Memory B cell (primary cell): ENCODE measurements around the gene BICC1.

Experiments used
- ATAC-seq: fragments of 150-1000 bp; cut with Tn5 transposase; 2 replicates; pipeline ENCODE4 v1.10.0; 2021; ENCODE audit warnings: low read depth, mild to moderate bottlenecking, moderate library complexity
- DNase-seq, 2 donors: peaks; one replicate each; pipeline ENCODE4 v3.0.0; 2022; ENCODE audit warnings: low spot score in 2 of 2
- H3K27ac Mint-ChIP-seq: one replicate; pipeline ENCODE4 v1.8.0; 2022; ENCODE audit warnings: mild to moderate bottlenecking, moderate library complexity, mixed read lengths
- H3K27me3 Mint-ChIP-seq: one replicate; pipeline ENCODE4 v1.8.0; 2022; ENCODE audit warnings: mixed read lengths
- H3K36me3 Mint-ChIP-seq: one replicate; pipeline ENCODE4 v1.8.0; 2022; ENCODE audit warnings: mild to moderate bottlenecking, mixed read lengths
- H3K4me1 Mint-ChIP-seq: one replicate; pipeline ENCODE4 v1.8.0; 2022; ENCODE audit warnings: mixed read lengths
- H3K4me3 Mint-ChIP-seq: one replicate; pipeline ENCODE4 v1.8.0; 2022; ENCODE audit warnings: mild to moderate bottlenecking, moderate library complexity, mixed read lengths
- H3K9me3 Mint-ChIP-seq: one replicate; pipeline ENCODE4 v1.8.0; 2022; ENCODE audit warnings: mixed read lengths

BICC1 gene

DNA sequence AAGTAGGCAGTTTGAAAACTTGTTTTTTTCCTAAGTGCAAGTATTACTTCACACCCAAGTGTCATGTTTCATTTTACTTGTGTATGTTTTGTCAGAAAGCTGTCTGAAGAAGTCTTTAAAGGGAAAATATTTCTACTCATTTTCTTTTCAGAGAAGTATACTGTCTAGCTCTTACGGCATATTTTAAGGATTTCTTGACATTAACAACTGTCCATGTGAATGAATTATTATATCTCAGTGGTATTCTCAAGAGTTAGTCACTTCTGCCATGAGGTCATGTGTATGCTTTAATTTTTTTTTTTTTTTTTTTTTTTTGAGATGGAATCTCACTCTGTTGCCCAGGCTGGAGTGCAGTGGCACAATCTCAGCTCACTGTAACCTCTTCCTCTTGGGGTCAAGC, 229.5 kb downstream of the BICC1 start:
- H3K27me3 Mint-ChIP-seq = no peaks in the 10 kb centered on the region
- H3K36me3 Mint-ChIP-seq = no peaks in the 10 kb centered on the region

DNA sequence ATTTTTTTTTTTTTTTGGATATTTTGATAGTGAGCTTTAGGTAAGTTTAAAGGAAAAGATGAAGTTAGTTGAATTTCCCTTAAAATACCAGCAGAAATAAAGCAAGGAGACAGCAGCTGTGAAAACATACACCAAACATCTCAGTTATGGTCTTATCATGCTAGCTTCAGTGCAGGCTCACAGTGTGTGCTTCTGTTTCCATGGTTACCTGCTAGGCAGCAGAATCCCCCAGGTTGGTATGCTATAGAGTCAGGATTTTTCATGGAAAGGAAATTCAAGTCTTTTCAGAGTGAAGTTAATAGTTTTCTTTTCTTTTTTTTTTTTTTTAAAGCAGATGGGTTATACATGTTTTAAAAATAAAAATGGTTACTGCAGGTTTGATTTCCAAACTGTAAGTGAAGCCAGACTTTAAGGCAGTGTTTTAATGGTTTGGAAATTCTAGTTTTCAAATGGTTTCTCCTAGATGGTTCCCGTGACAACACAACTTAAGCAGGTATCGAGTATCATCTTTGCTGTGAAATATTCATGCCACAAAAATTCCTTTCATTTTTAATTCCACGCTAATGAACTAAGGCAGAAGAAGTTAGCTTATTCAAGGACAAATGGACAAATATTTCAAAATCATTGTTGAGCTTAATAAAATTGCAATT, 230.9 kb downstream of the BICC1 start:
- H3K4me3 Mint-ChIP-seq = no peak overlapping the region
- H3K27ac Mint-ChIP-seq = no peak overlapping the region
- H3K4me1 Mint-ChIP-seq = no peaks in the 10 kb centered on the region
- H3K27me3 Mint-ChIP-seq = no peaks in the 10 kb centered on the region
- no peak for DNase-seq
- H3K36me3 Mint-ChIP-seq = no peaks in the 10 kb centered on the region
- no peaks in the 10 kb centered on the region for H3K9me3 Mint-ChIP-seq
- no peak for ATAC-seq

More for the DNA sequence above, 229.5 kb downstream of the BICC1 start:
- Mint-ChIP-seq H3K27ac (no peak overlapping the region), H3K9me3 (no peaks in the 10 kb centered on the region), H3K4me1 (no peaks in the 10 kb centered on the region), H3K4me3 (no peak overlapping the region)
- no peak for ATAC-seq
- no peak for DNase-seq

DNA sequence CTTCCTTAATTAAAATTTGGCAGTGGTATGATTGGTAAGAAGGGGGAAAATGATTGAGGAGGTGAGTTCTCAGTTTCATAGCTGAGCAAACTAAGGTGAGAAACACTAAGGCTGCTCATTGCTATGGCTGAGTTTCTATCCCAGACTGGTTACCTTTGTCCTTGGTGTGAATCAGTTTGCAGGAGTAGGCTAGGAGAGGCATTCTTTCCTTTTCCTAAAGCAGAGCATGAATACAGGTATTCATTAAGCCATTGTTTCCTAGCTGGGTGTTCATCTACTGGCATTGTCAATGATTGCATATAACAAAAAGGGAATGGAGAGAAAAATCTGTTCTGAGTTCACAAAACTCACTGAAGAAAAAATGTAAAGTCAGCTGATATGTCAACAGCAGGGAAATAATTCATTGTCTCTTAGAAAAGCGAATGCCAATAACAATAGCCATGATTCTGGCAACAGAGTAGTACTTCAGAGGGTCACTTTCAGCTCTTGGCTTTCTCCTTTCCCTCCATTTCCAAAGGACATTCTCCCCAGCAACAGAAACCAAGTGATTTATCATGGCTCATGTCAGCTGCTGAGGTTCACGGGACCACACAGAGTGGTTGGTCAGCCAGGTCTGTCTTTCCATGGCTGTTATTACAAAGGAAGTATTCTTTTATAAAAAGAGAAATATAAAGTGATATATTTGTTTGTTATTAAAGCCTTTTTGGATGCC, 234.0 kb downstream of the BICC1 start:
- DNase-seq (no peak), ATAC-seq (no peak)
- H3K27me3 Mint-ChIP-seq = no peaks in the 10 kb centered on the region
- no peaks in the 10 kb centered on the region for H3K9me3 Mint-ChIP-seq
- H3K4me1 Mint-ChIP-seq = no peaks in the 10 kb centered on the region
- H3K27ac Mint-ChIP-seq = no peak overlapping the region
- no peaks in the 10 kb centered on the region for H3K36me3 Mint-ChIP-seq
- H3K4me3 Mint-ChIP-seq = no peak overlapping the region

DNA sequence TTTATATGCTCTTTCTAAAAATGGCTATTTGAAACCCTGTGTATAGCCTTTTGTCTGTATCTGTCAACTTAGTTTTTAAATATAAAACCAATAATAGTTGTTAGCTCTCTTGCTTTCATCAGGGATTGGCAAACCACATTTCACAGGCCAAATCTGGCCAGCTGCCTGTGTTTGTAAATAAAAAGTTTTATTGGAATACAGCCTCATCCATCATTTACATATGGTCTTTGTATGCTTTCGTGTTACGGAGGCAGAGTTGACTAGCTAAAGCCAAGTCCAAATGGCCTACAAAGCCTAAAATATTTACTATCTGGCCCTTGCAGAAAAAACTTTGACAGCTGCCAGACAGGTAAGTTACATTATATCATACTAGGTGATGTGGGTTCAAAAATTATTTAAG, 235.0 kb downstream of the BICC1 start:
- DNase-seq = no peak
- H3K9me3 Mint-ChIP-seq = no peaks in the 10 kb centered on the region
- no peaks in the 10 kb centered on the region for H3K4me1 Mint-ChIP-seq
- H3K27ac Mint-ChIP-seq = no peak overlapping the region
- ATAC-seq = no peak
- H3K27me3 Mint-ChIP-seq = no peaks in the 10 kb centered on the region
- H3K36me3 Mint-ChIP-seq = no peaks in the 10 kb centered on the region
- H3K4me3 Mint-ChIP-seq = no peak overlapping the region

DNA sequence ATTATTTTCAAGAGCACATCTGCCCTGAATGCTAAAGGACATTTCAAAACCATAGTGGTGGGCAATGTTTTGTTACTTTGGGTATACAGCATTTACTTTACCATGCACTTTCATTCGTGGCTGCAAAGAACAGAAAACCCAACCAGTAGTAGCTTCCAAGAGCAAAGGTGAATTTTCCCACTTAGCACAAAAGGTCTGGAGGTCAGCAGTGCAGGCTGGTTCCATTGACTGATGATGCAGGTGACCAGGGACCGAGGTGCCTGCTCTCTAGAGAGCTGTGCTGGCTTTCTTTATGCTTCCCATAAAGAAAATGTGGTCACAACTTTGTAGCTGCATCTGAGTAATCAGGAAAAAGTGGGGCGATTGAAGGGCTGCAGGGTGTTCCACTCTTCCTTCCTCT, 240.0 kb downstream of the BICC1 start:
- peaks cover 3% of the 10 kb centered on the region for H3K27me3 Mint-ChIP-seq
- no peak overlapping the region for H3K4me3 Mint-ChIP-seq
- H3K9me3 Mint-ChIP-seq = no peaks in the 10 kb centered on the region
- no peaks in the 10 kb centered on the region for H3K4me1 Mint-ChIP-seq
- H3K36me3 Mint-ChIP-seq = no peaks in the 10 kb centered on the region
- H3K27ac Mint-ChIP-seq = no peak overlapping the region
- DNase-seq = no peak
- no peak for ATAC-seq

DNA sequence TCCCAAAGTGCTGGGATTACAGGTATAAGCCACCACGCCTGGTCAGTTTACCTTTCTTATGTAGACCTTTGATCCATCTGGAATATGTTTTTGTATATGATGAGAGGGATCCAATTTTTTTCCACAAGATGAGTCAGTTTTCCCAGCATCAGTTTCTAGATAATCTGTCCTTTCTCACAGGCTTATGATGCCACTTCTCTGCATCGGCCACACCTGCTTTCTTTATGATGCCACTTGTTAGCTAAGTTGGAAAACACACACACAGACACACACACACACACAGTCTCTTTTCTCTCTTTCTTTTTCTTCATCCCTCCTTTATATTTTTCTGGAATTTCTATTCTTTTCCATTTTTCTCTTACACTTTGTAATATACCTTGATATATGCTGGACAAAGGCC, 240.8 kb downstream of the BICC1 start:
- H3K36me3 Mint-ChIP-seq = no peaks in the 10 kb centered on the region
- DNase-seq (no peak), ATAC-seq (no peak)
- H3K27me3 Mint-ChIP-seq = peaks cover 3% of the 10 kb centered on the region
- no peak overlapping the region for H3K4me3 Mint-ChIP-seq
- H3K27ac Mint-ChIP-seq = no peak overlapping the region
- H3K4me1 Mint-ChIP-seq = no peaks in the 10 kb centered on the region
- no peaks in the 10 kb centered on the region for H3K9me3 Mint-ChIP-seq

DNA sequence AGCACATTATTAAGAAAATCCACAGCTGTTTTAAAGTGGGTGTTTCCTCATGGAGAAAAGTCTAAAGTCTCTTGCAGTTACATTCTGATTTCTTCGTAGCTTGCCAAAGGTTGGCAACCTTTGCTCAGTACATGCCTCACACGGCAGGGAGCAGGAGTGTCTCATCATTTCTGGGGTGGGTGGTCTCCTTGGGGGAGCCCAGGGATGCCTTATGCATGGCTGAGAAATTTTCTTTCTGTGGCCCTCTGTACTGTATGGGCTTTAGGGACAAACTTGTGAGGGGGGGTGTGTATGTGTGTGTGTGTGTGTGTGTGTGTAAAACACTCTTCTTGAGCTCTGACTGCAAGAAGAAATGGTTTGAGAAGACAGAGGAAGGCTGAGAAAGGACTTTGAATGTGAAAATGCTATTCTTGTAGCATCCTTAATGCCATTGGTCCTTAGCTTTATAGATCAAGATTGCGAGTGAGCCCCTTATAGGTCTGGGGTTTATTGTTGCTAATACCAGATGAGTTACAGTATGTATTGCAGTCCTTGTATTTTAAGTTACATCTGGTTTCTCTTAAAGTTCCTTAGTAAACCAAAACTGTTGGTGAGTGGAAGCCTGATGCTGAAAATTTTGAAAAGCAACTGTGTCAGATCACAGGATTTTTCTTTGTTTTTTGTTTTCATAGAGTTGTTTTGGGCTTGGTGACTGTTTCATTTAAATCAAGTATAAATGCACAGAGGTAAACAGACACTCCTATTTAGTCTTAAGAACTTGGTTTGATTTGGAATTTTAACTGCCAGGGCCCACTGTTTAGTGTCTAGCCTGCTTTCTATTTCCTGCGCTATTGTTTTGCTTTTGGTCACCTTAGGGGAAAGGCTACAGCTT, 242.0 kb downstream of the BICC1 start:
- H3K27me3 Mint-ChIP-seq = peaks cover 3% of the 10 kb centered on the region
- DNase-seq (no peak), ATAC-seq (no peak)
- no peaks in the 10 kb centered on the region for H3K9me3 Mint-ChIP-seq
- no peaks in the 10 kb centered on the region for H3K4me1 Mint-ChIP-seq
- no peak overlapping the region for H3K4me3 Mint-ChIP-seq
- H3K27ac Mint-ChIP-seq = no peak overlapping the region
- no peaks in the 10 kb centered on the region for H3K36me3 Mint-ChIP-seq

DNA sequence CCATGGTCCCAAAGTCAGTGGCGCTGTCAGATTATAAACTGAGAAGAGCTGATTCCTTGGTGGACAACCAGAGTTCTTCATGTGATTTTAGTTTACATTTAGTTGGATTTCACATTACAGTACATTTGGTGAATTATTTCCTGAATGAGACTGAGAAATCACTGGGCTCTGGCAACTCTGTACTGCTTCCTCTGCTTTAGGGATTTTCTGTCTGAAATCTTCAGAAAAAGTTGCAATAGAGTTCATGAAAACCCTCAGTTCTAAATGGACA, 242.6 kb downstream of the BICC1 start:
- no peak for DNase-seq
- Mint-ChIP-seq H3K4me3 (no peak overlapping the region), H3K27me3 (peaks cover 3% of the 10 kb centered on the region), H3K36me3 (no peaks in the 10 kb centered on the region), H3K9me3 (no peaks in the 10 kb centered on the region), H3K4me1 (no peaks in the 10 kb centered on the region), H3K27ac (no peak overlapping the region)
- ATAC-seq = no peak

DNA sequence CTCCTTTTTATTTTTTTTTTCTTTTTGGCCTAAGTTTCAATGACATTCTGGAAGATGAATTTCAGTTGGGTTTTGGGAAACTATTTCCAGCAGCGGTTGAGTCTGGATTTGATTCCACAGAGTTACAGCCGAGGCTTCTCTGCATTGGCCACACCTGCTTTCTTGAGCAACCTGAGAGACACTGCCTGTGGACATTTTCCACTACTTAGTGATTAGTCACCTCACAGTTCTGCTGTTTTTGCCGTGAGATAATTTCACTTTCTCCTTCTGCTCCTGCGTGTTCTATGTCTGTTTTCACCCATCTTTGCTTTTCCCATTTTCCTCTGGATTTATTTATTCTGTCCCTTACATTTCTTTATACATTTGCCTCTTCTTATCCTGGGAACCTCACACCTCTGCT, 243.0 kb downstream of the BICC1 start:
- no peak for DNase-seq
- no peak overlapping the region for H3K4me3 Mint-ChIP-seq
- H3K36me3 Mint-ChIP-seq = no peaks in the 10 kb centered on the region
- no peaks in the 10 kb centered on the region for H3K9me3 Mint-ChIP-seq
- H3K27ac Mint-ChIP-seq = no peak overlapping the region
- ATAC-seq = no peak
- H3K27me3 Mint-ChIP-seq = peaks cover 3% of the 10 kb centered on the region
- no peaks in the 10 kb centered on the region for H3K4me1 Mint-ChIP-seq

DNA sequence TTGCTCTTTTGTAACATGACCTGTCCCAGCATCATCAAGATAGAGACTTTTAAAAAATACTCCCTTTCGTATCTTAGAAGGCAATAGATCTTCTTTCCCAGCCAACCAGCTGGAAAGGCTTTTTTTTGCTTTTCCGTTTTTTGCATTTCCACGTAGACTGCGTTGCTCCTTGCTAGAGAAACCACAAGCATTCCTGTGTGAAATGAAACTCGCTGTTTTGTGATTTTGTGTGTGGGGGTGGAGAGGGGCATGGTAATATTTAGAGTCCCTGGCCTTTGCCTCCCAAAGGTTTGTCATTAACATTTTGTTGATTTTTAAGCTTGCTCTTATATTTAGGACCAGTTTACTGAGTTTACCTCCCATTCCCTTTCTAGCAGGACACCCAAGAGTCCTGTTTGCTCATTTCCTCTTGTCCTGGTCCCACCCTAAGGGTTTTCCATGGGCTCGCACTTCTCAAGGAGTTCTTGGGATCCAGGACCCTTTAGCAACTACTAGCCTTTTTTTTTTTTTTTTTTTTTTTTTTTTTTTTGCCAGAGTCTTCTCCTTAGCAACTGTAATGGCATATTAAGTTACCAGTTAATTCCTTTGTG, 243.6 kb downstream of the BICC1 start:
- no peak overlapping the region for H3K27ac Mint-ChIP-seq
- H3K36me3 Mint-ChIP-seq = no peaks in the 10 kb centered on the region
- ATAC-seq (no peak), DNase-seq (no peak)
- H3K4me1 Mint-ChIP-seq = no peaks in the 10 kb centered on the region
- H3K9me3 Mint-ChIP-seq = no peaks in the 10 kb centered on the region
- H3K4me3 Mint-ChIP-seq = no peak overlapping the region
- H3K27me3 Mint-ChIP-seq = peaks cover 3% of the 10 kb centered on the region

DNA sequence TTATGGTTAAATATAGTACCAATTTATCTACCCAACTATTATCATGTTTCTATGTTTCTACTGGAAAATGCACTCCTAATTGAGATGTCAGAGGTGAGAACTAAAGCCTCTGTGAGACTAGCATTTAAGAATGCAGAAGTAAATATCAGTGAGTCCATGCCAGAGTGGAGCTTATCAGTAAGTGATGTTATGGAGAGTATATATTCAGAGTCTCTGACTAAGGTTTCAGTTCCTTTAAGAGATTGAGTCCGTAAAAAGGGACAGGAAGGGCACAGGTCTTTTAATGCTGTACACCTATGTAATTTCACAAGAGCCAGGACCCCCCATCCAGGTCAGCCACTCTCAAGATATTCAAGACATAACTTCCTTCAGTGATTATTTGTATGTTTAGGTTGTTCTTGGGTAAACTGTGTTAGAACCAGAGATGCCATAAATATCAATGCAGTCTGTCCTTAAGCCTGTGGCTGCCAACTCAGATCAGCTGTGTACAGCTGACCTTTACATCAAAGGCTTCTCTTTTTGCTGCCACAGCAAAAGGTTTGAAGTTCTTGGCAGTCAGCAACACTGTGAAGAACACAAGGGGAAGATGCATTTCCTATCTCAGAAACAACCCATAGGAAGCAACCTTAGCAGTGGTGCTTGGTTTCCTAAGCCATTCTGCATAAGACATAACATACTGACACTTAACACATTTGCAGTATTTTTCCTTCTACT, 244.8 kb downstream of the BICC1 start:
- Mint-ChIP-seq H3K27me3 (peaks cover 6% of the 10 kb centered on the region), H3K4me1 (no peaks in the 10 kb centered on the region), H3K4me3 (no peak overlapping the region), H3K27ac (no peak overlapping the region), H3K9me3 (no peaks in the 10 kb centered on the region), H3K36me3 (no peaks in the 10 kb centered on the region)
- DNase-seq (no peak), ATAC-seq (no peak)

DNA sequence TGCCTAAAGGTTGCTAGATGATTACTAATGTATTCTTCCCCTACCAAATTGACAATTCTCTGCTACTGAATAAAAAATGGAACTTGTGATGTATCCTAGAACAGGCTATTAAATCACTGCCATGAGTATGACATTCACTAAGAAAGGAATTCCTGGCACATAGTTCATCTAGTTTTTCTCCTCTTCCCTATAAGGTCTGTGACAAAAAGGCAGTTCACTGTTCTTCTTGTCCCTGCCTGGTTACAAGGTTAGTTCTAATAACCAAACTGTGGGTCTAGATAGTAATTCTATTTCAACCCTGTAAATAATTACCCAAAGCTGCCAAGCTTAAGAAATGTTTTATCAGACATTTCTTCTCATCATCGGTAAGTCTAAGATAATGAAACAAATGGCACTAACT, 245.6 kb downstream of the BICC1 start:
- ATAC-seq (no peak), DNase-seq (no peak)
- Mint-ChIP-seq H3K27ac (no peak overlapping the region), H3K27me3 (peaks cover 6% of the 10 kb centered on the region), H3K36me3 (no peaks in the 10 kb centered on the region), H3K9me3 (no peaks in the 10 kb centered on the region), H3K4me3 (no peak overlapping the region), H3K4me1 (no peaks in the 10 kb centered on the region)

DNA sequence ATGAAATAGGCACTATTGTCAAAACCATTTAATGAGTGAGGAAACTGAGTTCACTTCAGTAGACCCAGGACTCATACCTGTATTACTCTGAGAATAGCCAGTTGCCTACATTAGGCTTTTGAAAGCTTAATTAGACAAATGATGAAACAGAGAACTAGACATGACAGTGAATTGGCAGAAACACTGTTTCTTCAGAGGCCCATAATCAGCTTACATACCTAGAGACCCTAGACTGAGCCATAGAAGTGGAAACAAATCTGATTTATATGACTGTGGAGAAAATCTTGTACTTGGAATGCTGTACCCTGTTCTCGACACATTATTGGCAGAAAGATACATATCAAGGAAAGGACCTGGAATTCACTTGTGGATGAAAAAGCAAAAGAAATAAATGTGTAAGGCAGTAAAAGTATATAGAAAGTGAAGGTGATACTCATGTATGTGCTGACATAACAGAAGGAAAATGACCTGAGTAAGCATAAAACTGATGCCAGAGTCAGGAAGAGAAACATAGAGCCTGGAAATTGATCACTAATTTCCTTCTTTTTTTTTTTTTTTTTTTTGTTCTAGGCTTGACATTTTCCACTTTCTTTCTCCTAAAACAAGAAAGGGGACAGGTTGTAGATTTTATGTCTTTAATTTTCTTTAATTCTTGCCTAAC, 251.5 kb downstream of the BICC1 start:
- no peak for ATAC-seq
- no peak for DNase-seq
- H3K4me1 Mint-ChIP-seq = no peaks in the 10 kb centered on the region

More for the DNA sequence above, 251.5 kb downstream of the BICC1 start:
- Mint-ChIP-seq H3K9me3 (peaks cover 4% of the 10 kb centered on the region), H3K36me3 (no peaks in the 10 kb centered on the region), H3K27ac (no peak overlapping the region), H3K27me3 (peaks cover 3% of the 10 kb centered on the region), H3K4me3 (no peak overlapping the region)
